A673 (cell line): Measurements from ENCODE around the gene LSM11.

Experiments
- EZH2 ChIP-seq: fragments of 200-600 bp; sonication (generic); IDR thresholded peaks from 2 replicates; pipeline ENCODE4 v1.6.1; 2017; ENCODE audit warnings: borderline replicate concordance, low read depth, mild to moderate bottlenecking, mixed read lengths, antibody characterized with exemption, low read length; ENCODE audit not compliant: poor library complexity, severe bottlenecking
- TF ChIP-seq, protein P1 (sequence below): fragments of 300-800, 200-600 bp; sonication (generic); conservative IDR thresholded peaks from 2 replicates; pipeline ENCODE4 v1.5.1; 2017; ENCODE audit warnings: low read depth, mild to moderate bottlenecking, antibody characterized with exemption, low read length, moderate library complexity, mixed read lengths

DNA sequence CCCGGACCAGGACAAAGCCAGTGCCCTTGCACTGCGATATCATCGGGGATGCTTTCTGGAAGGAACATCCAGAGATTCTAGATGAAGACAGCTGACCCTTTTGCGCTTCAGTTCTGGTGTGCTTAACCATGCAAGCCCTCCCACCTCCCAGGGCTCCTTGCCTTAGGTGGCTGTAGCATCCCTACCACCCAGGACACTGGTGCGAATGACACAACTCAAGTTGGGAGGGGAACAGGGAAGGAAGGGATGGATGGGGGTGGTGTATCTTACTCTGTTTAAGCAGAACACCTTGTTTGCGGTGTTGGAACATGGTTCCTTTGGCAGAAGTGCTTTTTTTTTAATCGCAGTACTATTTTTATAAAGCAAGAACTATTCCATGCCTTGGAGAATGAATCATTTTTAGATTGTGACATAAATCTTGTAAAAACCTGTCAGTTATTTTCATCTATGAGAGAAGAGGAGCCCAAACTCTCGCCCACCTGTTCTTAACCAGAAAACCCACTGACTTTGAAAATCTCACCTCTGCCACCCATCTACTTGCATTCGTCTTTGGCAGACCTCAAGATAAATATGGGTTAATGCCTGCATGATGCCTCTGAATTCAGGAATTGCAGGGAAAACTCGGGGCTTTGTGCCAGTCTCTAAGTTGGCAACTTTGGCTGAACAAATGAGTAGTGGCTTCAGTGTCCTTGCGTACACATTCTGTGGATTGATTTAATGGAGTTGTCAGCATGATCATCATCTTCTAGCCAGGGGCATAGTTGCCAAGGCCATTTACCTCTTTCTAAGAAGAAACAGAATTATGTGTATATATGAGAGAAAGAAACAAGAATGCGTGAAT is 3.9 kb upstream of the LSM11 start:
- TF ChIP-seq, protein P1, sequence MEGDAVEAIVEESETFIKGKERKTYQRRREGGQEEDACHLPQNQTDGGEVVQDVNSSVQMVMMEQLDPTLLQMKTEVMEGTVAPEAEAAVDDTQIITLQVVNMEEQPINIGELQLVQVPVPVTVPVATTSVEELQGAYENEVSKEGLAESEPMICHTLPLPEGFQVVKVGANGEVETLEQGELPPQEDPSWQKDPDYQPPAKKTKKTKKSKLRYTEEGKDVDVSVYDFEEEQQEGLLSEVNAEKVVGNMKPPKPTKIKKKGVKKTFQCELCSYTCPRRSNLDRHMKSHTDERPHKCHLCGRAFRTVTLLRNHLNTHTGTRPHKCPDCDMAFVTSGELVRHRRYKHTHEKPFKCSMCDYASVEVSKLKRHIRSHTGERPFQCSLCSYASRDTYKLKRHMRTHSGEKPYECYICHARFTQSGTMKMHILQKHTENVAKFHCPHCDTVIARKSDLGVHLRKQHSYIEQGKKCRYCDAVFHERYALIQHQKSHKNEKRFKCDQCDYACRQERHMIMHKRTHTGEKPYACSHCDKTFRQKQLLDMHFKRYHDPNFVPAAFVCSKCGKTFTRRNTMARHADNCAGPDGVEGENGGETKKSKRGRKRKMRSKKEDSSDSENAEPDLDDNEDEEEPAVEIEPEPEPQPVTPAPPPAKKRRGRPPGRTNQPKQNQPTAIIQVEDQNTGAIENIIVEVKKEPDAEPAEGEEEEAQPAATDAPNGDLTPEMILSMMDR, result no peak
- TF ChIP-seq EZH2, result no peak
